Measurements from ENCODE around the gene PLAAT1. TPM values are rescaled to one million over a fixed set of nuclear protein-coding genes. Genes with fewer than 3 reads are reported as not detected.

PLAAT1 gene
- polyA plus RNA-seq, 3 donors = not detected

DNA sequence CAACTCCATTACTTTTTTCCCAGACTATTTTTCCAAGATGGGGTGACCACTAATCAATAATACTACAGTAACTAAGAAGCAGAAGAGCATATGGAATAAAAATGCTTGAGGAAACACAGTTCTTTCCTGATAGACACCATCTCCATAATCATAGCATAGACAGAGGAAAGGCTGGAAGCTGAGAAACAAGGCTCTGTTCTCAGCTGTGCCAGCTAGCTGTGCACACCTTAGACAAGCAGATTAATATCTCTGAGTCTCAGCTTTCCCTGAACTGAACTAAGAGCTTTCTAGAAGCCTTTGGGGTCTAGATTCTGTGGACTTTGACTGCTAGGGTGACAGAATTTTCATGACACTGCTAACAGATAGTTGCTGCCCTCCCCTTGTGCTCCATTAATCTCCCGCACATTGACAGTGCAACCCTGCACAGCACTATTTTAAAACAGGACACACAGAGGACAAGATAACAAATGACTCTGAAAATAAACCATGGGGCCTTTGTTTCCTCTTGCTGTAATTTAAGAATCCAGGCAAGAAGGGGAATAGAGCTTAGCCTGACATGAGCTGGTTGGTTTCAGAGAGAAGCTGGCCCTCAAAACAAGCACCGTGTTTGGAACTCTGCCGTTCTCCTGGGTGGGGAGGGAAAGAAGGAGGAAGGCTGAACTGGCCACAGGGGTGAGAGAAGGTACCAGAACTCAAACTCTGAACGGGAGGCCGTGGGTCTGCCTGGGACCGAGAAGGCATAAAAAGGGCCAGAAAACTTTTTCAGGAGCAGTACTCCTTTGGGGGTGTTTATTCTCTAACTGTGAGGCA is 70.1 kb downstream of the PLAAT1 start:
- no peak overlapping the region for H3K27ac Mint-ChIP-seq
- TF ChIP-seq, protein P1, sequence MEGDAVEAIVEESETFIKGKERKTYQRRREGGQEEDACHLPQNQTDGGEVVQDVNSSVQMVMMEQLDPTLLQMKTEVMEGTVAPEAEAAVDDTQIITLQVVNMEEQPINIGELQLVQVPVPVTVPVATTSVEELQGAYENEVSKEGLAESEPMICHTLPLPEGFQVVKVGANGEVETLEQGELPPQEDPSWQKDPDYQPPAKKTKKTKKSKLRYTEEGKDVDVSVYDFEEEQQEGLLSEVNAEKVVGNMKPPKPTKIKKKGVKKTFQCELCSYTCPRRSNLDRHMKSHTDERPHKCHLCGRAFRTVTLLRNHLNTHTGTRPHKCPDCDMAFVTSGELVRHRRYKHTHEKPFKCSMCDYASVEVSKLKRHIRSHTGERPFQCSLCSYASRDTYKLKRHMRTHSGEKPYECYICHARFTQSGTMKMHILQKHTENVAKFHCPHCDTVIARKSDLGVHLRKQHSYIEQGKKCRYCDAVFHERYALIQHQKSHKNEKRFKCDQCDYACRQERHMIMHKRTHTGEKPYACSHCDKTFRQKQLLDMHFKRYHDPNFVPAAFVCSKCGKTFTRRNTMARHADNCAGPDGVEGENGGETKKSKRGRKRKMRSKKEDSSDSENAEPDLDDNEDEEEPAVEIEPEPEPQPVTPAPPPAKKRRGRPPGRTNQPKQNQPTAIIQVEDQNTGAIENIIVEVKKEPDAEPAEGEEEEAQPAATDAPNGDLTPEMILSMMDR (IDR thresholded peaks at IDR 0.05) = no peak
- H3K4me1 Mint-ChIP-seq = no peaks in the 10 kb centered on the region
- no peaks in the 10 kb centered on the region for H3K79me2 ChIP-seq (ENCODE audit: insufficient read depth, low read length)
- H3K9me3 ChIP-seq (replicated peaks in 1 of 2; ENCODE audit: control insufficient read depth in 1 of 2, insufficient read depth in 1 of 2, low read length in 2 of 2) = no peaks in the 10 kb centered on the region
- no peaks in the 10 kb centered on the region for H3K4me1 ChIP-seq (ENCODE audit: control insufficient read depth in 1 of 2, insufficient read depth in 2 of 2, low read length in 2 of 2)
- H4K20me1 ChIP-seq (ENCODE audit: insufficient read depth, low read length) = no peaks in the 10 kb centered on the region
- no peak overlapping the region for H3K27ac ChIP-seq (ENCODE audit: low read depth in 1 of 2, low read length in 2 of 2)
- H3K27me3 Mint-ChIP-seq (ENCODE audit: low read depth in 3 of 3) = peaks cover 0 to 2% (median 0%) of the 10 kb centered on the region in 3 donors
- no peak overlapping the region for H3K9ac ChIP-seq (ENCODE audit: insufficient read depth, low read length, poor library complexity, severe bottlenecking)
- no peak overlapping the region for H3K4me3 ChIP-seq (replicated peaks in 1 of 3; ENCODE audit: low read depth in 2 of 3, low read length in 3 of 3)
- no peaks in the 10 kb centered on the region for H3K36me3 ChIP-seq (replicated peaks in 1 of 2; ENCODE audit: control insufficient read depth in 1 of 2, insufficient read depth in 2 of 2, low read length in 2 of 2)
- DNase-seq = no peak
- intact Hi-C loops (cut with micrococcal nuclease) = no loop called here
- WGBS (ENCODE audit: insufficient coverage) = 53% methylated on average over 3 of the region's 6 CpGs
- H2AFZ ChIP-seq (ENCODE audit: insufficient read depth, low read depth, low read length, poor library complexity, severe bottlenecking) = no peak overlapping the region
- peaks cover 0 to 8% (median 0%) of the 10 kb centered on the region in 7 donors for H3K9me3 Mint-ChIP-seq
- H3K4me2 ChIP-seq (replicated peaks; ENCODE audit: extremely low read depth, low read length, poor library complexity, severe bottlenecking) = no peak overlapping the region
- no peak overlapping the region for H3K4me3 Mint-ChIP-seq
- H3K27me3 ChIP-seq (ENCODE audit: control insufficient read depth in 2 of 2, insufficient read depth in 2 of 2, low read length in 2 of 2) = no peaks in the 10 kb centered on the region
- H3K36me3 Mint-ChIP-seq = no peaks in the 10 kb centered on the region

DNA sequence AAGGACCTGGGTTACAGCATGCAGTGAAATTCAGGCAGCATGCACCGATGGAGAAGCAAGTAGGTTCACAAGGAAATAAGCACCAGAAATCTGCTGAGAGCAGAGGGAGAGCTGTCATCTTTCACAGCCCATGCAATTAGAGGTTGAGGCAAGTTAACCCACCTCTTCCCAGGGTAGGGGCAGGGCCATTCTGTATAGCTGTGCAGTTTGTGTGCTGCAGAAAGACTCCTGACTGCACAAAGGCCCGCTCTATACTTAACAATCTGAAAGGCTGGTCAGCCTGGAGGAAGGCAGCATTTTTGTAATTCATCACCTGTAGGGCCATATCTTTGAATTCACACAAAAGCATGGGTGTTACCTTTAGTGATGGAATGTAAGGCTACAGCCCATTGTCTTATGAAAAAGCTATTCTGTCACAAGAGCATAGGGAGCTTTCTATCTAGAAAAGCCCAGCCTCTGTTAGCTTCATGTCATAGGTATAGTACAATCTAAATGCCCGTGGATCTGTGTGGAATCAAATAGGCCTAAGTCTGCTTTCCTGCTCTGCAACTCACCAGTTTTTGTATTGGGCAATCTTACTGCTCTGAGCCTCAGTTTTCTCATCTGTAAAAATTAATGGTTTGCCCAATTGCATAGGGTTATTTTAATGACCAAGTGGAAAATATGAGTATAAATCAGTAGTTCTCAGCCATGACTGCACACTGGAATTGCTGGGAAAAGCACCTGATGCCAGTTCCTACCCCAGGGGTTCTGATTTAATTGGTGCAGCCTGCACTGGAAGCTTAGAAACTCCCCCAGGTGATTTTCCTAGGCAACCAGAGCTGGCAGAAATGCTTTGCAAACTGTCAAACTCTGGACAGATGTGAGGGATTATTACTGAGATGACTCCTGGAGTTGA is 72.3 kb downstream of the PLAAT1 start:
- Histone ChIP-seq H3K4me2 (replicated peaks; ENCODE audit: extremely low read depth, low read length, poor library complexity, severe bottlenecking) (no peak overlapping the region), H2AFZ (ENCODE audit: insufficient read depth, low read depth, low read length, poor library complexity, severe bottlenecking) (no peak overlapping the region), H3K79me2 (ENCODE audit: insufficient read depth, low read length) (no peaks in the 10 kb centered on the region), H3K27ac (ENCODE audit: low read depth in 1 of 2, low read length in 2 of 2) (no peak overlapping the region), H3K9ac (ENCODE audit: insufficient read depth, low read length, poor library complexity, severe bottlenecking) (no peak overlapping the region), H3K9me3 (replicated peaks in 1 of 2; ENCODE audit: control insufficient read depth in 1 of 2, insufficient read depth in 1 of 2, low read length in 2 of 2) (no peaks in the 10 kb centered on the region), H3K4me1 (ENCODE audit: control insufficient read depth in 1 of 2, insufficient read depth in 2 of 2, low read length in 2 of 2) (no peaks in the 10 kb centered on the region), H3K36me3 (replicated peaks in 1 of 2; ENCODE audit: control insufficient read depth in 1 of 2, insufficient read depth in 2 of 2, low read length in 2 of 2) (no peaks in the 10 kb centered on the region), H3K4me3 (replicated peaks in 1 of 3; ENCODE audit: low read depth in 2 of 3, low read length in 3 of 3) (no peak overlapping the region), H3K27me3 (ENCODE audit: control insufficient read depth in 2 of 2, insufficient read depth in 2 of 2, low read length in 2 of 2) (no peaks in the 10 kb centered on the region), H4K20me1 (ENCODE audit: insufficient read depth, low read length) (no peaks in the 10 kb centered on the region)
- TF ChIP-seq, protein P1 (IDR thresholded peaks at IDR 0.05) = no peak
- no peak for DNase-seq
- Mint-ChIP-seq H3K4me3 (no peak overlapping the region), H3K27me3 (ENCODE audit: low read depth in 3 of 3) (no peaks in the 10 kb centered on the region), H3K4me1 (no peaks in the 10 kb centered on the region), H3K36me3 (no peaks in the 10 kb centered on the region), H3K27ac (no peak overlapping the region), H3K9me3 (peaks cover 0 to 5% (median 0%) of the 10 kb centered on the region in 7 donors)
- WGBS (ENCODE audit: insufficient coverage) = 100% methylated on average over 2 of the region's 3 CpGs
- intact Hi-C loops (cut with micrococcal nuclease) = no loop called here
